ENCODE measurements around the gene TSC22D4.
A peak's percentile ranks its signal among the peaks of the same experiment; 100 is the strongest.
"Not testable (repeated sequence)": the region's sequence is repeated elsewhere in the genome, so short reads cannot be mapped to it uniquely, and the experiment has no call there.

Gene TSC22D4

DNA sequence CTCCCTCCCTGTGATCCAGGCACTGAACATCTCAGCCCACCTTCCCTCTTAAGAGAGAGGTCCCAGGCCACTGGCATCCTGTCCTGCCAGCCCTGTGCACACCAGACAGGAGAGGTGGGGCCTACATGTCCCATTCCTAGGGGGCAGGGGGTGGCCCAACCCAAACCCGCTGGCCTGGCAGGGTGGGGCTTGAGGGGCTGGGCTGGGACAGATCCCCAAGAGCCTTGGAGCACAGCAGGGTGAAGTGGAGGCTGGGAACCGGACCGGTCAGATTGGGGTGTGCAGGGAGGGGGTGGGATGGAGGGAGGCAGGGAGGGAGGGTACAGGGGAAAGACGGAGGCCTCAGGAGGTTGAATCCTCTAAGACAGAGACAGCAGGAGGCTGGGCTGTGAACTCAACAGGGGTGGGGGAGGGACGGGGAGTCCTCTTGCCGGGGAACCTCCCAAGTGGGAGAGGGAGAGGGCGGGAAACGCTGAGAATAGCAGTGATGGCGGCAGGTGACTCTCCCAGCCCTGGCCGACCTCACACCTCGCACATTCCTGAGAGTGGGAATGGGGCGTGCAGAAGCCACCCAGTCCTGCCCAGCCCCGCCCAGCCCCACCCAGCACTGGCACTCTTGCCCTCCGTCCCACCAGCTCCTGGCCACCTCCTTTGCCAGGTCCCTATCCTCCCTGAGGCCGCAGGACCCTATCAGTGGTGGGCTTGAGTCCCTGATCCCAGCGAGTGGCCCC, 6.7 kb downstream of the TSC22D4 start:
- no peak for DNase-seq

DNA sequence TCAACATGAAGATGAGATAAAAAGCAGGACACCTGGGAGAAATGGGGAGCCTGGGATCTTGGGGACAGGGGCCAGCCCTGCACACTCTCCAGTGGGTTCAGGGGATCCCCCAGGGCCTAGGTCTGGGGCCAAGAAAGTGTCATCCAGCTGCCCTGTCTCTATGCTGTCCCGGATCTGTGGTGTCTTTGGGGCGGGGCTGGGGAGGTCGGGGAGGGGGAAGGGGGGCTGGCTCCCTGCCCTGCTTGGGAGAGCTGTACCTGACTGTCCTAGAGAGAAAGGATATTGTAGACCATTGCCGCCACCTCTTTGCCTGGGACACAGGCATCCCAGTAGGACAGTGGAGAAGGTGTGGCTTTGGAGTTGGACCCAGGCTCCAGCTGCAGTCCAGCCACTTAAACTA, 8.0 kb downstream of the TSC22D4 start:
- no peak for DNase-seq

DNA sequence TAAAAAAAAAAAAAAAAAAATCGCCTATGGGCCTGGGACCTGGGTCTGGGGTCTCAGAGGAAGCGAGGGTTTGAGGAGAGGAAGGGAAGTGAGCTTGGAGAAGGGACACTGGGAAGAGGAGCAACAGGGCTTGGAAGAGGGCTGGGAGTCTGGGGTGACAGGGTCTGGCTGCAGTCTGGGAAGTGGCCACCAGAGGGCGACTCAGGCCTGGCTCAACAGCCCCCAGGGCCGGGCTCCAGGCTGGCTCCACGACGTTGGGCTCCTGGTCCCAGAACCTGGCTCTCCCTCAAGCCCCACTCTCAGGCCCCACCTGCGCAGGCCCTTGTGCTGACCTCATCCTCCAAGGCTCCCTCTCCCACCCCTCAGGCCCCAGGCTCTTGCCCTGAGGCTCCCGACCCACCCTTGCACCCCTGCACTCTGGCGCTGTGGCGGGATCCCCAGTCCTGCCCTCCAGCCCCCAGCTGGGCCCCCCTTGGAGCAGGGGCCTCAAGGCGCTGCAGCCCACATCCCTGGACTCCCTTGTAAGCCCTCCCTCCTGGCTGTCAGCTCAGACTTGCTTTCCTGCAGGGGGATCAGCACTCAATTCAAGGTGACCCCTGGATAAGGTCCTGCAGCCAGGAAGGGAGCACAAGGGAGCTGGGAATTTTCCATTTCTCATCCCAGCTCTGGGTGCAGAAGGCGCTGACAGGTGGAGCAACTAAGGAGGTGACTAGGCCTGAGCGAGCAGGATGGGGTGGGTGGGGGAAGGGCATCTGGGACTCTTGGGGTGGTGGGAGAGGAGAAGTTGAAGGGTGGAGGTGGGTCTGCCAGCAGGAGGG, 9.6 kb downstream of the TSC22D4 start:
- DNase-seq = peak; percentile 90

DNA sequence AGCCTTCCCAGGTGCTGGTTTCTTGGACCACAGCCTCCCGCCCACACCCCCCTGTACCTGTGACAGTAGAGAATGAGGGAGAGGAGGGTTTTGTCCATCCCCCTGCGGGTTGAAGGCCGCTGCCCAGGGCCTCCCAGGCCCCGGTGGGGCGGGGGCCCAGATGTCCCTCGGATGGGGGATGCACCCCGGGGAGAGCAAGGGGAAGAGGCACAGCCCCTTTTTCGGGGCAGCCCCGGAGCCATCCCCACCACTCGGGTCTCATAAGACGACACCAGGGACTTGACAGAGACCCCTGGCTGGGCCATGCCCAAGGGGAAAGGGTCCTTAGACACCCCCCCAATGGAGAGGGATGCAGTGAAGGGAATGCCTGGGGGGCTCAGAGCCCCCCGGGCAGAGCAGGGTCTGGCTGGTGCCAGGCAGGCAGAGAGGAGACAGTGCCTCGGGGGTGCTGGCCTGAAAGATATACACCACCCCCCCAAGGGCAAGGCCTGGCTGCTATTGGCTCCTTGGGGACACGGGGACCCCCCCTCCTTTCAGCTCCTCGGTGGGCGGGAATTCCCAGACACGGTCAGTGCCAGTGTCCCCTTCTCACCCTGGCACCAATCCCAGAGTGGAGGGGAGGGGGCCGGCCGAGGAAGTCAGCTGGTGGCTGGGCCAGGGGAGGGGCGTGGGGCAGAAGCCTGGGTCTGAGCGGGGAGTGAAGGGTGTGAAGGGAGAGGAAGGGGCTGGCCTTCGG, 11.2 kb downstream of the TSC22D4 start:
- DNase-seq = no peak

DNA sequence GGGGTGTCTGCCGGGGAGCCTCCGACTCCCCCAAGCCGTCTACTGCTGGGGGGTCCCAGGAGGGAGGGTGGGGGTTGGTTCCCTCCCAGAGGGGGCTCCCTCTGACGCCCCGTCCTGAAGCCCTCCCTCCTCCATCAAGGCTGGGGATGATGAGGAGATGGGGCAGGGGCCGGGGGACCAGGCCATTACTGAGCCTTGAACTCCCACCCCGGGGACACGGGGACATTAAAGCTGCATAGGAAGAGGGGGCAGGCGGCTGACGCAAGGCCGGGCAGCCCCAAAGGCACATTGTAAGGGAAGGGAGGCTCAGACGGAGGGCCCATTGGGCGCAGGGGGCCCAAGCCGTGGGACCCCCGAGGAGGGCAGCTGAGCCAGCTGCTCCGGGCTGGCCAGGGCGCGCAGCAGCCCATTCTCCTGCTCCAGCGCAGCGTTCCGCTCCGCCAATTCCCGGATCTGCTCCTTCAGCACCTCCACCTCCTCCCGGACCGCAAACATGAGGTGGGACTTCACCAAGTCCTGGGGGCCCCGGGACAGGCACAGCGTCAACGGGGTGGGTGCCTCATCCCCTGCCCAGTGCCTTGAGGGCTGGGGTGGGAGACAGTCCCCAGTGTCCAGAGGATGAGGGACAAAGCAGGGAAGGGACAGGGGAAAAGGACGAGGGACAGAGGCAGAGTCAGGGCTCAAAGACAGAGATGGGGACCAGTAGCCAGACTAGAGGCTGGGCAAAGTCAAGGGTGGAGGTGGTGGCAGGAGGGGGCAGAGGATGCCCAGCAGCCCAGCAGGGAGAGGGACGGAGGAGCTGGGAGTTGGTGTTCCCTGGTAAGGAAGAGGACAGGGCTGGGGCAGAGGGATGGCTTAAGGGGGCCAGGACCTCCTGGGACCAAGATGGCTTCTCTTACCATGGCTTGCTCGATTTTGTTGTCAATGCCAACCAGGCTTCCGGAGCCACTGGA, 12.1 kb downstream of the TSC22D4 start:
- DNase-seq = no peak

DNA sequence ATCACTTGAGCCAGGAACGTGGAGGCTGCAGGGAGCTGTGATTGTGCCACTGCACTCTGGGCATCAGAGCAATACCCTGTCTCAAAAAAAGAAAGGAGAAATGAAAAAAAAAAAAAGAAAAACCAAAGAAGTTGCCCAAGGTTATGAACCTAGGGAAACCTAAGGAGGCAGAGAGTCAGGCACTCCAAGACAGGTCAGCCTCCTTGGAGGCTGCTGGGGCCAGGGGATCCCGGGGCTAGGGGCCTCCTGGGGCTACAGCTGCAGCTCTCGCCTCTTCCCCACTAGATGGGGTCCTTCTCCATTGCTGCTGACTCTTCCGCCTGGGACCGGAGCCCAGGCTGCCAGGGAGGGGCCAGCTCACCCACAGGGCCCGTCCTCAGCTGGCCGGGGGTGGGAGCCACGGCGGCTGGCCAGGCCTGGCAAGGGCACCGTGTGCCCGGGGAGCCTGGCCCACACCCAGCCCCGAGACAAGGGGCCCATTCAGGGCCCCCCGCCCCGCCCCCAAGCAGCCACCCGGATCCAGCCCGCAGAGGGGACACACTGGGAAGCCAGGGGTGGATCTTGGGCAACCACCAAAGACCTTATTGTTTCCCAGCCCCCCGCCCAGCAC, 13.2 kb downstream of the TSC22D4 start:
- no peak for DNase-seq

DNA sequence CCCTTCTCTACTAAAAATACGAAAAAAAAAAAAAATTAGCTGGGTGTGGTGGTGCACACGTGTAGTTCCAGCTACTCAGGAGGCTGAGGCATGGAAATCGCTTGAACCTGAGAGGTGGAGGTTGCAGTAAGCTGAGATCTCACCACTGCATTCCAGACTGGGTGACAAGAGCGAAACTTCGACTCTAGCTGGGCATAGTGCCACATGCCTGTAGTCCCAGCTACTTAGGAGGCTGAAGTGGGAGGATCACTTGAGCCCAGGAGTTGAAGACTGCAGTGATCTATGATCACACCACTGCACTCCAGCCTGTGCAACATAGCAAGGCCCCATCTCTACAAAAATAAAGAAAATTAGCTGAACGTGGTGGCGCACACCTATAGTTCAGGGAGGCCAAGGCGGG, 13.7 kb downstream of the TSC22D4 start:
- no peak for DNase-seq

DNA sequence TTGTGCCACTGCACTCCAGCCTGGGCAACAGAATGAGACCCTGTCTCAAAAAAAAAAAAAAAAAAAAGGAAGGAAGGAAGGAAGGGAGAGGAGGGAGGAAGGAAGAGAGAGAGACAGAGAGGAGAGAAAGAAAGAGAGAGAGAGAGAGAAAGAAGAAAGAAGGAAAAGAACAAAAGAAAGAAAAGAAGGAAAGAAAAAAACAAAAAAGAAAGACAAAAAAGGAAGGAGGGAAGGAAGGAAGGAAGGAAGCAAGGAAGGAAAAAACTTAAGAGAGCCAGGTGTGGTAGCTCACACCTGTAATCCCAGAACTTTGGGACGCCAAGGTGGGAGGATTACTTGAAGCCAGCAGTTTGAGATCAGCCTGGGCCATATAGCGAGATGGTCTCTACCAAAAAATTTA, 14.2 kb downstream of the TSC22D4 start:
- DNase-seq = no peak

DNA sequence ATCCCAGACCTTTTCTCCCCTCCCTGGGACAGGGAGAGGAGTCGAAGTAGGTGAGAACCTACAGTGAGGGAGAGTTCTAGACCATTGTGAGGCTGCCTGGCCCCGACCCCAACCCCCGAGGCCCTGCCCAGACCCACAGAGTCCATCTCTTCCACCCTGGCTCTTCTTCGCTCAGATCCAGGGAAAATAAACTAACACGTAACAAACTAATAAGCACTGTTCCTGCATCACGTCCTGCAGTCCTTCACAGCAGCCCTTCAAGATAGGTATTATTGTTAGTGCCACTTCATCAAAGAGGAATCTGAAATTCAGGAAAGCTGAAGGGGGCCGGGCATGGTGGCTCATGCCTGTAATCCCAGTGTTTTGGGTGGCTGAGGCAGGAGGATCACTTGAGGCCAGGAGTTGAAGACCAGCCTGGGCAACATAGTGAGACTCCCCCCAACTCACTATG, 14.8 kb downstream of the TSC22D4 start, which contains the start of gene SPACDR:
Gene SPACDR (minus strand): TSS at position 51 of the 451 bp plus-strand sequence. CDS start 235 bp downstream, outside the sequence.
- no peak for DNase-seq

DNA sequence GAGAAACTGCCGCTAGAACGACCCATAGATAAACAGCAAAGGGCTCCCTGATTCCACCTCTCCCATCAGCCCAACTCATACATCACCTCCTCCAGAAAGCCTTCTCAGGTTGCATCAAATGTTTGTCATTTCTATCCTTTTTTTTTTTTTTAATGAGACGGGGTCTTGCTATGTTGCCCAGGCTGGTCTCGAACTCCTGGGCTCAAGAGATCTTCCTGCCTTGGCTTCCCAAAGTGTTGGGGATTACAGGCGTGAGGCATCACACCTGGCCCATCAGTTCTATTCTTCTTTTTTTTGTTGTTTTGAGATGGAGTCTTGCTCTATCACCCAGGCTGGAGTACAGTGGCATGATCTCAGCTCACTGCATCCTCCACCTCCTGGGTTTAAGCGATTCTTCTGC, 22.0 kb downstream of the TSC22D4 start:
- no peak for DNase-seq

DNA sequence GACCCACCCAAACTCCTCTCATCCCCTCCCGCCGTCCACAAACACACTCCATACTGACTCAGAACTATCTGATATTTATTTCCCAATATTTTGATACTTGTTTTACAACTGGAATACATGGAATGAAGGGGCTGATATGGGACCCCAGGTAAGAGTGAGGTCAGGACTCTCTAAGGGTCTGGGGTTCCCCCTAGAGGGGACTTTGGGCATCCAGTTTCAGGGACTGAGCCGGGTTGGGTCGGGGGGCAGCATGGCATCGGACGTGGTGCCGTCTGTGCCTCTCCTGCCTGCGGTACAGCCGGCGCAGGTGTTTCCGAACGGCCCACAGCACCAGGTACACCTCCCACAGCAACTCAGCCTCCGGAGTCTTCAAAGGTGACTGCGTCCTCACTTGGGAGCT, 22.5 kb downstream of the TSC22D4 start:
- no peak for DNase-seq

DNA sequence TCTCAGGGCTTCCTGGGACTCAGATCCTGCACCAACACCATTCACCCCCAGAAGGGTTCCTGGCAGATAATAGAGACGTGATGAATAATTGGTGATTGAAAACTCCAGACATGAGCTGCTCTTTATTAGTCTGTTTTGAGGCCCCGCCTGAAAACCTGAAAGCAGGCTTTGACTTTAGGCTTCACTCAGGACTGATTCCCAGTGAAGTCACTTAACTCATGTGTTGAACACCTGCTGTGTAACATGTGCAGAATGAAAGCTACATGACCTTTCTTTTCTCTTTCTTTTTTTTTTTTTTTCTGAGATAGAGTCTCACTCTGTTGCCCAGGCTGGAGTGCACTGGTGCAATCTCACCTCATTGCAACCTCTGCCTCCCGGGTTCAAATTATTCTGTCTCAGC, 23.8 kb downstream of the TSC22D4 start:
- no peak for DNase-seq

DNA sequence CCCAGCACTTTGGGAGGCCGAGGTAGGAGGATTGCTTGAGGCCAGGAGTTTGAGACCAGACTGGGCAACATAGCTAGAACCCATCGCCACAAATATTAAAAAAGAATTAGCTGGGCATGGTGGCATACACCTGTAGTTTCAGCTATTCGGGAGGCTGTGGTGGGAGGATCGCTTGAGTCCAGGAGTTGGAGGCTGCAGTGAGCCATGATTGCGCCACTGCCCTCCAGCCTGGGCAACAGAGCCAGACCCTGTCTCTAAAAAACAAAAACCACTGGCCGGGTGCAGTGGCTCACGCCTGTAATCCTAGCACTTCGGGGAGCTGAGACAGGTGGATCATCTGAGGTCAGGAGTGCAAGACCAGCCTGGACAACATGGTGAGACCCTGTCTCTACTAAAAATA, 25.2 kb downstream of the TSC22D4 start:
- not testable (repeated sequence) for DNase-seq

DNA sequence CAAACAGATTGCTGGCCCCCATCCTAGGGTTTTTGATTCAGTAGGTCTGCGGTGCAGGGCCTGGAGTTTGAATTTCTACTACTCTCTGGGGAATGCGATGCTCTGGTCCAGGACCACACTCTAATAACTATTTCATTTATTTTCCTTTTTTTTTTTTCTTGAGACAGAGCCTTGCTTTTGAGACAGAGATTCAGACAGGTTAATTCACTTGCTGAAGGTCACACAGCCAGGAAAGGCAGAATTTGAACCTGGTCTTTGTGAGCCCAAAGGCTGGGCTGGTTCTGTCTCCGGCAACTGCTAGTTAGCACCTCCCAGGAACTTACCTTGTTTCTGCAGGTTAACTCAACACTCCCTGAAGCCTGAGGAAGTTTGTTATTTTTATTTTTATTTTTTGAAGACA, 26.5 kb downstream of the TSC22D4 start:
- no peak for DNase-seq

DNA sequence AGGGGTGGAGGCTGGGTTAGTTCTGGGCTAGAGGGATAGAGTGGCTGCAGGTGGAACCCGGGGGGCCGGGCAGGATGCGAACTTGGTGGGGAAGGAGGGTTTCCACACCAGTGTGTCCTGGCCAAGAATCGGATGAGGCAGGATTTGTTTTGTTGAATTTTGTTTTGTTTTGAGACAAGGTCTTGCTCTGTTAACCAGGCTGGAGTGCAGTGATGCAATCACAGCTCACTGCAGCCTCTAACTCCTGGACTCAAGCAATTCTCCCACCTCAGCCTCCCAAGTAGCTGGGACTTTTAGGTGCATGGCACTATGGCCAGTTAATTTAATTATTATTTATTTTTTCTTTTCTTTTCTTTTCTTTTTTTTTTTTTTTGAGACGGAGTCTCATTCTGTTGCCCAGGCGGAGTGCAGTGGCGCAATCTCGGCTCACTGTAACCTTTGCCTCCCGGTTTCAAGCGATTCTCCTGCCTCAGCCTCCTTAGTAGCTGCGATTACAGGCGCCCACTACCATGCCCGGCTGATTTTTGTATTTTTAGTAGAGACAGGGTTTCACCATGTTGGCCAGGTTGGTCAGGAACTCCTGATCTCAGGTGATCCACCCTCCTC, 29.7 kb downstream of the TSC22D4 start:
- no peak for DNase-seq

DNA sequence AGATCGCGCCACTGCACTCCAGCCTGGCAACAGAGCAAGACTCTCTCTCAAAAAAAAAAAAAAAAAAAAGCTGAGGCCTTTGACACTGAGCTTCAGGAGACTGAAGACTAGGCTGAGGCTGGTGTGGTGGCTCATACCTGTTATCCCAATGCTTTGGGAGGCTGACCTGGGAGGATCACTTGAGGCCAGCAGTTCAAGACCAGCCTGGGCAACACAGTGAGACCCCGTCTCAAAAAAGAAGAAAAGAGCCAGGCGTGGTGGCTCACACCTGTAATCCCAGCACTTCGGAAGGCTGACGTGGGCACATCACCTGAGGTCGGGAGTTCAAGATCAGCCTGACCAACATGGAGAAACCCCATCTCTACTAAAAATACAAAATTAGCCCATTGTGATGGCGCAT, 31.7 kb downstream of the TSC22D4 start:
- DNase-seq = not testable (repeated sequence)

DNA sequence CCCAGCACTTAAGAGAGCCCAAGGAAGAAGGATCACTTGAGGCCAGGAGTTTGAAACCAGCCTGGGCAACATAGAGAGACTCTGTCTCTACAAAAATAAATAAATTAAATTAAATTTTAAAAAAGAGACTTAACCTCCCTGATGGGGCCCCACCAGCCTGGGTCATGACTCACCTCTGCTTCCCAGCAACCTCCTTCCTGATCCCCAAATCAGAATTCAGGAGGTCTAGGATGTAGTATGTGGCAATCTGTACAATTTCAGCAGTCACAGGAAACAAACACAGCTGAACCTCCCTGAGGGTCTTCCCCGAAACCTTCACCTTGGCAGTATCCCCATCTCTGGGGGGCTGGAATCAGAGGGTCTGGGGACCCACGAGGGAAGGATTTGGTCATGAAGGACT, 33.0 kb downstream of the TSC22D4 start:
- DNase-seq = no peak

DNA sequence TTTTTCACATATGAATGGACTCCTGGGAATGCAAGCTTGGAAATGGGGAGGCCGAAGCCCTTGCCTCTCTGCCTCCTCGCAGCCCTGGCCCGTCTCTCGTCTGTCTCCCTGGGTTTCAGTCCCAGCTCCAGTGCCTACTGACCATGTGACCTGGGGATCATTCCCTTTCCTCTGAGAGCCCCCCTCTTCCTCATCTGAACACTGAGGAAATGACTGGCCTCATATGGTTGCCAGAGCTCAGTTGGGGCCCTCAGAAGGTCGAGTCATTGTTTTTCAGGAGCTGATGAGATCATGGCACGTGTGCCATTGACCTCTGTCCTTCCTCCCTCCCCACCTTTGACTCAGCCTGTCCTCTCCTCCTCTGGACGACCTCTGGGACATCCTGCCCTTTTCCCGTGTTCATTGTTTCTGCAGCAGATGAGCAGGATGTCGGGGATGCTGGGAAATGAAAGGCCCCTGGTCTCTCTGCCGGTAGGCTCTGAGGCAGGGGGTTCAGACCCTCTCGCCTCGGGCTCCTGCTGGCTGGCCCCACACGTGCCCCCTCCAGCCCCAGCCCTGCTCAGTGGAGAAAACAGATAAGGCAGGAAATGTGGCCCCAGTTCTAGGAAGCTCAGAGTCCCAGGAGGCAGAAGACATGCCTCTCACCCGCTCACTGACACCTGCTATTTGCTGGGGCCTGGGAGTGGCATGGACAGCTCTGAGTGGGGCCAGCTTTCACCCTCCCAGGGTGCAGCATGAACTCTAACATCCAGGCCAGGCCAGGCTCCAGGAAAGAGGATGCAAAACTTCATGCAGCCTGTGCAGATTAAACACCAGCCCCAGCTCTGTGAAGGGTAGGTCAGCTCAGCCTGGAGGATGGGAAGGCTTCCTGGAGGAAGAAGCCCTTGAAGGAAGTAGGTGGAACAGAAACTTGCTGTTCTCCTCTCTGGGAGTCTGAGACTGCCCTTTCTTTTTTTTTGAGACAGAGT, 34.4 kb downstream of the TSC22D4 start:
- peak; percentile 31 for DNase-seq

DNA sequence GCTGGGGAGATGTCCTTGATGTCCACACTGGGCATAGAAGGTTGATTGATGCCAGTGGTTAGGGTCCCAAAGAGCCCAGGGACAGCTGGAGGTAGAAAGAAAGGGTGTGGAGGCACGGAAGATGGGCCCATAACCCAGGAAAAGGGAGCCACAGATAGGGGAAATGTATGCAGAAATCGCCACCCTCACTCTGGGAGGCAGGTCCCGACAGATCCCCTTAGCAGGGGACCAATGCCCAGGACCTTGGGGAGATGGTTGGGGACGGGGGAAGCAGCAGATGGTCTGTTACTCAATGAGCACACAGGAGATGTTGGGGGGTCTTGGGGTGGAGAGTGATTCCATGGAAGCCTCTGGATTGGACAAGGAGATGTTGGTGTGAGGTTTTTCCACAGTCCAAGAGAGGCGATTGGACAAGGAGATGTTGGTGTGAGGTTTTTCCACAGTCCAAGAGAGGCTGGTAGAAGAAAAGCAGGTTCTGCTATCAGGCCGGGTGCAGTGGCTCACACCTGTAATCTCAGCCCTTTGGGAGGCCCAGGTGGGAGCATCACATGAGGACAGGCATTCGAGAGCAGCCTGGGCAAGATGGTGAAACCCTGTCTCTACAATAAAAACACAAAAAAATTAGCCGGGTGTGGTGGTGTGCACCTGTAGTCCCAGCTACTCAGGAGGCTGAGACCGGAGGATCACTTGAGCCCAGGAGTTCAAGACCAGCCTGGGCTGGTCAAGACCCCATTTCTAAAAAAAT, 35.7 kb downstream of the TSC22D4 start:
- no peak for DNase-seq

All from activated CD4-positive, CD25-positive, alpha-beta regulatory T cell treated with anti-CD3 and anti-CD28 coated beads, Interleukin-2, amount 50 U/mL, for 72 hours (primary cell).